ENCODE results near the gene IDUA.

The IDUA gene

DNA sequence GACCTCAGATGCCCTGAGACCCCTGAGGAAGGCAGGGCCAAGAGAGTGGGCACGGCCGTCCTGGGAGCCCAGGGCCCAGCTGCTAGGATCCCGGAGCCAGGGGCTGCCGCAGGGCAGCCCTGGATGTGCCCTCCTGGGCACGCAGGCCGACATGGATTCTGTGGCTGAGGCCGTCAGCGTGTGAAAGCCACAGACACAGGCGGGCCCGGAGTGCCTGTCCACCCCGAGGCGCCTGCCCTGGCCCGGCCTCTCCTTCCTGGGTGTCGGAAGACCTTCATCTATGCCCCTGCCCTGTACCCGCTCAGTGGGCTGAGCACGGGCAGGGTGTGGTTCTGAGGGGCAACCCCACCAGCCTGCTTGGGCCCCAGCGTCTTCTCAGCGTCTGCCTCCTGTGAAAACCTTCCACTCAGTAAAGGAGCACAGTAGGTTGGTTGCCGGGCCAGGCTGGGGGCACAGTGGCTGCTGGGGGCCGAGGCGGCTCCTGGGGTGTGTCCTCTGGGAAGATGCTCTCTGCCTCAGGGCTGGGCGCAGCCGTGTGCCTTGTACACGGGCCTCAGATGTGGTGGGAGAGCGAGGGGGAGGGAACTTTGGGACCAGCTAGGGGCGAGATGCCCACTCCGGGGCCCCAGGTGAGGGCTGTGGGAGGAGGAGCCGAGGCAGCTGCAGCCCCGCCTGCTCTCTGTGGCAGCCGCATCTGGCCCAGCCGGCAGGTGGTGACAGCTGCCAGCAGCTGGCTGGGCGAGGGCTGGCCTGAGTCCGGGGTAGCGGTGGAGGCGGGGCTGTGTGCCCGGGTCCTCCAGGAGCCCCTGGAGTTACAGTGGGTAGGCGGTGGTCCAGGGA is 45.3 kb downstream of the IDUA start:
- Histone ChIP-seq H3K4me3 (ENCODE audit: low read length) (no peak overlapping the region), H3K4me1 (ENCODE audit: control insufficient read depth, low read depth, low read length) (no peaks in the 10 kb centered on the region), H3K4me2 (ENCODE audit: low read length) (no peak overlapping the region), H3K23ac (ENCODE audit: low read length) (no peak overlapping the region), H3K79me2 (ENCODE audit: control insufficient read depth, insufficient read depth, low read length) (no peaks in the 10 kb centered on the region), H3K18ac (ENCODE audit: low read length) (no peak overlapping the region), H3K27ac (ENCODE audit: low read depth, low read length) (no peak overlapping the region), H4K5ac (ENCODE audit: low read length) (no peak overlapping the region), H2BK120ac (ENCODE audit: low read depth, low read length) (no peak overlapping the region), H3K27me3 (ENCODE audit: insufficient read depth, low read length, poor library complexity) (no peaks in the 10 kb centered on the region), H3K4ac (ENCODE audit: low read depth, low read length) (no peak overlapping the region), H3K56ac (ENCODE audit: low read length) (no peak overlapping the region), H2BK15ac (replicated peaks; ENCODE audit: low read depth) (no peak overlapping the region), H3K9ac (ENCODE audit: low read length) (no peak overlapping the region), H3K36me3 (ENCODE audit: control insufficient read depth, insufficient read depth, low read length) (no peaks in the 10 kb centered on the region), H4K8ac (ENCODE audit: low read depth, low read length) (no peak overlapping the region), H3K79me1 (ENCODE audit: low read length) (no peaks in the 10 kb centered on the region), H2BK5ac (ENCODE audit: low read length) (no peak overlapping the region), H2AK5ac (ENCODE audit: low read length) (no peak overlapping the region)
- WGBS (ENCODE audit: extremely low coverage, insufficient coverage, low lambda C conversion rate): no CpG with 5 or more reads among the region's 37 CpGs
- DNase-seq: no peak

DNA sequence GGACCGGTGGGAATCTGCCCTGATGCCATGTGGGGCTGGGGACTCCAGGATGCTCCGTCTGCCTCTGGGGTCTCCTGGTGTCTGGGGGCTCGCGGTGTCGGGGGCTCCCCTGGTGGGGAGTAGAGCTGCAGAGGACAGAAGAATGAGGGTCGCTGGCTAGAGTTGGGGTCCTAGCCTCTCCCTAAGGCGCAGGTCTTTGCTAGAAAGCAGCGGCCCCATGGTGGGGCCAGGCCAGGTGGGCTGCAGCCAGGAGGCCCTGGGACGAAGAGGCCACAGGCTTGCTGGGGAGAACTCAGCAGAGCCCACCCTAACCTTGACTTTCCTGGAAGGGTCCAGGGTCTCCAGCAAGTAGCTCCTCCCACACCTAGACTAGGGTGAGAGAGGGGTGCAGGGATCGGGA is 46.0 kb downstream of the IDUA start:
- WGBS (ENCODE audit: extremely low coverage, insufficient coverage, low lambda C conversion rate): no CpG with 5 or more reads among the region's 10 CpGs
- H3K9ac ChIP-seq (ENCODE audit: low read length): no peak overlapping the region
- H2BK5ac ChIP-seq (ENCODE audit: low read length): no peak overlapping the region

DNA sequence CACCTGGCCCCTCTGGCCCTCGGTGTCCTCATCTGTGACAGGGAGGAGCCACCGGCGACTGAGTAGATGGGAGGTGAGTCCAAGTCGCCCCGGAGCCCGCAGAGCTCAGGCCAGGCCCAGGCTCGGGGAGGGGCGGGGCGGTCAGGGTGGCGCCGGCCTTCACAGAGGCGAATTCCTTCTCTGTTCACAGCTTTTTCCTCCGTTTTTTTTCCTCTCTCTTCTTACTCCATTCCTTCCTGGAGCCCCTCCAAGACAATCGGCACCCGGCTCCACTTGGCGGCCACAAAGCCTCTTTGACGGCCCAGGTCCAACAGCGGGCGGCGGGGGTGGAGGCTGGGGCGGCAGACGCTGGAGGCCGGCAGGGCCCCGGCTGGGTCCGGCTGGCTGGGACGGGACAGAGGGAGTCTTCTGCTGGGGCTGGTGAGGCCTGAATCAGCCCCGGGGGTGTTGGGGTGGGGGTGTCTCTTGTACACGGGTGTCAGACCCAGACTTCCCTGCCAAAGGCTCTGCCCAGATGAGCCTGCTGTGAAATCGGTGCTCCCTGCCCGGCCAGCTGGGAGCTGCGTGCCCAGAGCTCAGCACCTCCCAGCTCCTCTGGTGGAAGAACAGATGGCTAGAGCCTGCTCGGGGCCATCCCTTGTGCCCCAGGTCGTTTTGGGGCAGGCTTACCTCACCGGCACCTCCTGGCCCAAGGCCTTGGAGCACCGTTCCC is 47.2 kb downstream of the IDUA start:
- no peak overlapping the region for H3K4me3 ChIP-seq (ENCODE audit: low read length)
- no peak overlapping the region for H3K27ac ChIP-seq (ENCODE audit: low read depth, low read length)
- no peak overlapping the region for H3K9ac ChIP-seq (ENCODE audit: low read length)
- no peak overlapping the region for H3K4ac ChIP-seq (ENCODE audit: low read depth, low read length)
- H2AK5ac ChIP-seq (ENCODE audit: low read length): no peak overlapping the region
- H3K79me2 ChIP-seq (ENCODE audit: control insufficient read depth, insufficient read depth, low read length): no peaks in the 10 kb centered on the region
- no peak overlapping the region for H2BK15ac ChIP-seq (replicated peaks; ENCODE audit: low read depth)
- no peaks in the 10 kb centered on the region for H3K36me3 ChIP-seq (ENCODE audit: control insufficient read depth, insufficient read depth, low read length)
- no peaks in the 10 kb centered on the region for H3K4me1 ChIP-seq (ENCODE audit: control insufficient read depth, low read depth, low read length)
- no peak for DNase-seq
- H4K5ac ChIP-seq (ENCODE audit: low read length): no peak overlapping the region
- H3K23ac ChIP-seq (ENCODE audit: low read length): no peak overlapping the region
- H3K4me2 ChIP-seq (ENCODE audit: low read length): no peak overlapping the region
- no peak overlapping the region for H3K56ac ChIP-seq (ENCODE audit: low read length)
- no peak overlapping the region for H4K8ac ChIP-seq (ENCODE audit: low read depth, low read length)
- WGBS (ENCODE audit: extremely low coverage, insufficient coverage, low lambda C conversion rate): no CpG with 5 or more reads among the region's 35 CpGs
- H2BK5ac ChIP-seq (ENCODE audit: low read length): no peak overlapping the region
- H3K18ac ChIP-seq (ENCODE audit: low read length): no peak overlapping the region
- no peak overlapping the region for H2BK120ac ChIP-seq (ENCODE audit: low read depth, low read length)
- H3K79me1 ChIP-seq (ENCODE audit: low read length): no peaks in the 10 kb centered on the region
- H3K27me3 ChIP-seq (ENCODE audit: insufficient read depth, low read length, poor library complexity): no peaks in the 10 kb centered on the region

More for the DNA sequence above, 46.0 kb downstream of the IDUA start:
- H3K27ac ChIP-seq (ENCODE audit: low read depth, low read length): no peak overlapping the region
- no peak overlapping the region for H4K5ac ChIP-seq (ENCODE audit: low read length)
- no peak overlapping the region for H2BK15ac ChIP-seq (replicated peaks; ENCODE audit: low read depth)
- H3K4me3 ChIP-seq (ENCODE audit: low read length): no peak overlapping the region
- H3K27me3 ChIP-seq (ENCODE audit: insufficient read depth, low read length, poor library complexity): no peaks in the 10 kb centered on the region
- no peak overlapping the region for H2BK120ac ChIP-seq (ENCODE audit: low read depth, low read length)
- no peak overlapping the region for H3K23ac ChIP-seq (ENCODE audit: low read length)
- no peak overlapping the region for H4K8ac ChIP-seq (ENCODE audit: low read depth, low read length)
- no peak overlapping the region for H3K18ac ChIP-seq (ENCODE audit: low read length)
- no peak overlapping the region for H3K4ac ChIP-seq (ENCODE audit: low read depth, low read length)
- DNase-seq: no peak
- H3K4me1 ChIP-seq (ENCODE audit: control insufficient read depth, low read depth, low read length): no peaks in the 10 kb centered on the region
- H3K4me2 ChIP-seq (ENCODE audit: low read length): no peak overlapping the region
- H2AK5ac ChIP-seq (ENCODE audit: low read length): no peak overlapping the region
- H3K79me2 ChIP-seq (ENCODE audit: control insufficient read depth, insufficient read depth, low read length): no peaks in the 10 kb centered on the region
- H3K79me1 ChIP-seq (ENCODE audit: low read length): no peaks in the 10 kb centered on the region
- no peaks in the 10 kb centered on the region for H3K36me3 ChIP-seq (ENCODE audit: control insufficient read depth, insufficient read depth, low read length)
- H3K56ac ChIP-seq (ENCODE audit: low read length): no peak overlapping the region

DNA sequence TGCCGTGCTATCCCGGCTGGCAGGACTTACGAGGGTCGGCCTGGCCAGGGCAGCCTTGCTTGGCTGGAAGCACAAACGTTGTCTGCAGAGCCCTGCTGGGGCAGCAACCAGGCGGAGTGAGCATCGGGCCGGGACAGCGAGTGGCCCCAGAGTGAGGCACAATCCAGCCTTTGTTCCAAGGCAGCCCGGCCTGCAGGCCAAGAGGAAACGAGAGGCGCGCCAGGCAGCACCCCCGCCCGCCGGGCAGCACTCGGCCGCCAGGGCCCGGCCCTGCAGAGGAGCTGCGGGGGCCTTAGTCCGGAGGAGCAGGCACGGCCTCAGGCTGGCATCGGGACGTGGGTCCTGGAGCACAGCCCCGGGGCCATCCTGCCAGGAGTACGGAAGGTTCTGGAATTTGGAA is 48.7 kb downstream of the IDUA start:
- no peaks in the 10 kb centered on the region for H3K27me3 ChIP-seq (ENCODE audit: insufficient read depth, low read length, poor library complexity)
- H3K79me2 ChIP-seq (ENCODE audit: control insufficient read depth, insufficient read depth, low read length): no peaks in the 10 kb centered on the region
- no peak overlapping the region for H3K4me2 ChIP-seq (ENCODE audit: low read length)
- H3K4me3 ChIP-seq (ENCODE audit: low read length): no peak overlapping the region
- no peak overlapping the region for H3K56ac ChIP-seq (ENCODE audit: low read length)
- H3K4me1 ChIP-seq (ENCODE audit: control insufficient read depth, low read depth, low read length): no peaks in the 10 kb centered on the region
- H2BK15ac ChIP-seq (replicated peaks; ENCODE audit: low read depth): no peak overlapping the region
- WGBS (ENCODE audit: extremely low coverage, insufficient coverage, low lambda C conversion rate): no CpG with 5 or more reads among the region's 26 CpGs
- H3K18ac ChIP-seq (ENCODE audit: low read length): no peak overlapping the region
- DNase-seq: no peak
- no peaks in the 10 kb centered on the region for H3K36me3 ChIP-seq (ENCODE audit: control insufficient read depth, insufficient read depth, low read length)
- H3K79me1 ChIP-seq (ENCODE audit: low read length): no peaks in the 10 kb centered on the region
- no peak overlapping the region for H3K27ac ChIP-seq (ENCODE audit: low read depth, low read length)
- no peak overlapping the region for H2BK120ac ChIP-seq (ENCODE audit: low read depth, low read length)
- no peak overlapping the region for H3K9ac ChIP-seq (ENCODE audit: low read length)
- H2BK5ac ChIP-seq (ENCODE audit: low read length): no peak overlapping the region
- no peak overlapping the region for H3K23ac ChIP-seq (ENCODE audit: low read length)
- H4K5ac ChIP-seq (ENCODE audit: low read length): no peak overlapping the region
- no peak overlapping the region for H2AK5ac ChIP-seq (ENCODE audit: low read length)
- no peak overlapping the region for H4K8ac ChIP-seq (ENCODE audit: low read depth, low read length)
- no peak overlapping the region for H3K4ac ChIP-seq (ENCODE audit: low read depth, low read length)

DNA sequence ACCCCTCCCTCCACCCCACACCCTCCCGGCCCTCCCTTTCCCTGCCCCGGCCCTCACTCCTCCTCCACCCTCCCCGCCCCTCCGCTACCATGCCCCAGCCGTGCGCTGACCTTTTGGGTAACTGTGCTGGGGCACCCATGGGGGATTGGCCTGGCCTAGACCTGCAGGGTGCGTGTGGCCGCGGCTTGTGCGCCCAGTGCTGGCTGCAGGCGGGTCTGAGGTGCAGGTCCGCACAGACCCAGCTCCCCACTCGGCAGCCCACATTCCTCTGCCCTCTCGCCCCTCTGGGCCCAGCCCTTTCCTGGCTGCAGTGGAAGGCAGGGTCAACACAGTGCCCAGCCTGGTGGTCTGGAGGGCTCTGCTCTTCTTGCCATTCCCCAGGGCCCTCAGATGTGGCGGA is 49.3 kb downstream of the IDUA start:
- Histone ChIP-seq H3K27me3 (ENCODE audit: insufficient read depth, low read length, poor library complexity) (no peaks in the 10 kb centered on the region), H3K79me2 (ENCODE audit: control insufficient read depth, insufficient read depth, low read length) (no peaks in the 10 kb centered on the region), H3K4me2 (ENCODE audit: low read length) (no peak overlapping the region), H3K23ac (ENCODE audit: low read length) (no peak overlapping the region), H3K4me3 (ENCODE audit: low read length) (no peak overlapping the region), H2BK15ac (replicated peaks; ENCODE audit: low read depth) (no peak overlapping the region), H2BK5ac (ENCODE audit: low read length) (no peak overlapping the region), H3K9ac (ENCODE audit: low read length) (no peak overlapping the region), H3K79me1 (ENCODE audit: low read length) (no peaks in the 10 kb centered on the region), H3K4me1 (ENCODE audit: control insufficient read depth, low read depth, low read length) (no peaks in the 10 kb centered on the region), H2BK120ac (ENCODE audit: low read depth, low read length) (no peak overlapping the region), H3K18ac (ENCODE audit: low read length) (no peak overlapping the region), H3K27ac (ENCODE audit: low read depth, low read length) (no peak overlapping the region), H2AK5ac (ENCODE audit: low read length) (no peak overlapping the region), H4K8ac (ENCODE audit: low read depth, low read length) (no peak overlapping the region), H3K4ac (ENCODE audit: low read depth, low read length) (no peak overlapping the region), H4K5ac (ENCODE audit: low read length) (no peak overlapping the region), H3K56ac (ENCODE audit: low read length) (no peak overlapping the region), H3K36me3 (ENCODE audit: control insufficient read depth, insufficient read depth, low read length) (no peaks in the 10 kb centered on the region)
- DNase-seq: no peak
- no CpG with 5 or more reads among the region's 15 CpGs for WGBS (ENCODE audit: extremely low coverage, insufficient coverage, low lambda C conversion rate)
